ENCODE measurements around the gene THSD7A. TPM values are rescaled to one million over a fixed set of nuclear protein-coding genes. Genes with fewer than 3 reads are reported as not detected.

Gene THSD7A
- total and polyA plus RNA-seq, 2 of the 13 experiments (the other 11 are each of a cell fraction or from before 2014, with no cell fraction given): 0.01 to 0.07 TPM

- H3K4me2 ChIP-seq (ENCODE audit: low read depth, low read length): no peak overlapping the region
- BruUV-seq (replicated peaks): no TSS peak
- H3K79me2 ChIP-seq (ENCODE audit: insufficient read depth, low read length): no peaks in the 10 kb centered on the region
- H3K9me3 ChIP-seq (ENCODE audit: low read length): no peaks in the 10 kb centered on the region
- H3K27ac ChIP-seq (ENCODE audit: extremely low read length, insufficient read depth, low read length): no peak overlapping the region
- FAIRE-seq (no peak), ATAC-seq (no peak), DNase-seq (ENCODE audit: low spot score) (no peak)
- no peaks in the 10 kb centered on the region for H3K4me1 ChIP-seq (ENCODE audit: insufficient read depth, low read length)
- no peaks in the 10 kb centered on the region for H3K36me3 ChIP-seq (replicated peaks in 1 of 2; ENCODE audit: control insufficient read depth in 1 of 2, insufficient read depth in 2 of 2, low read length in 2 of 2)
- POLR2A ChIA-PET: no interaction called here
- intact Hi-C loops (cut with micrococcal nuclease; ENCODE audit: unreplicated experiment) (no loop called here), in situ Hi-C loops (cut with HindIII; ENCODE audit: extremely low pct_ligation_motif_present, low pct_unique_long_range_greater_than_20kb) (no loop called here)
- no peak overlapping the region for H3K9ac ChIP-seq (ENCODE audit: insufficient read depth, low read depth, low read length)
- TF ChIP-seq SMAD9 (CRISPR knock-in tag; IDR thresholded peaks at IDR 0.05) (no peak), JDP2 (CRISPR knock-in tag; IDR thresholded peaks at IDR 0.05; ENCODE audit: borderline replicate concordance) (no peak), PAX8 (CRISPR knock-in tag; IDR thresholded peaks at IDR 0.05; ENCODE audit: borderline replicate concordance) (no peak), ZNF749 (CRISPR knock-in tag; IDR thresholded peaks at IDR 0.05; ENCODE audit: borderline replicate concordance) (no peak), ZNF570 (CRISPR knock-in tag; IDR thresholded peaks at IDR 0.05; ENCODE audit: borderline replicate concordance) (no peak), SP1 (IDR thresholded peaks at IDR 0.05) (no peak), SP1 (CRISPR knock-in tag; IDR thresholded peaks at IDR 0.05) (no peak), ZNF460 (CRISPR knock-in tag; IDR thresholded peaks at IDR 0.05; ENCODE audit: borderline replicate concordance) (no peak), ZNF503 (CRISPR knock-in tag; IDR thresholded peaks at IDR 0.05) (no peak), POGK (CRISPR knock-in tag; conservative IDR thresholded peaks at IDR 0.05) (no peak), ZMAT5 (CRISPR knock-in tag; IDR thresholded peaks at IDR 0.05; ENCODE audit: borderline replicate concordance, low read depth) (no peak), XRCC5 (optimal IDR thresholded peaks at IDR 0.05; ENCODE audit: low read length) (no peak)
- H2AFZ ChIP-seq (ENCODE audit: low read length): no peak overlapping the region
- 51% methylated on average over 4 of the region's 4 CpGs for WGBS (ENCODE audit: low lambda C conversion rate)
- no peaks in the 10 kb centered on the region for H4K20me1 ChIP-seq (ENCODE audit: insufficient read depth, low read length)
- no peak overlapping the region for H3K4me3 ChIP-seq (replicated peaks in 1 of 3; ENCODE audit: insufficient read depth in 1 of 3, low read depth in 2 of 3, low read length in 3 of 3)
- no peaks in the 10 kb centered on the region for H3K27me3 ChIP-seq (ENCODE audit: control insufficient read depth in 1 of 2, insufficient read depth in 2 of 2, low read length in 2 of 2)
- CTCF ChIA-PET (ENCODE audit: low intra/inter-chr PET ratio, low total read pairs): no interaction called here
Observed at GRCh38 chr7:11589251-11589650, 242.7 kb downstream of the THSD7A start.
